Anterior cingulate cortex (tissue), 58 donors: ENCODE results near the gene ADAM17.
"Not testable (repeated sequence)": the region's sequence is repeated elsewhere in the genome, so short reads cannot be mapped to it uniquely, and the experiment has no call there.

ENCODE experiments used
- DNase-seq, 58 donors: peaks; one replicate each; lab custom pipeline; 2025; lab: John Stamatoyannopoulos, UW

The ADAM17 gene

GRCh38 chr2:9570182-9571060, 14.8 kb upstream of the ADAM17 start:
- no peak for DNase-seq

- DNase-seq: peak in 32 of 58 donors; percentile 3 to 63 (median 24)
Measured at GRCh38 chr2:9565436-9566153, 10.0 kb upstream of the ADAM17 start.

GRCh38 chr2:9560628-9561027, 5.0 kb upstream of the ADAM17 start:
- no peak for DNase-seq

GRCh38 chr2:9558948-9559381, 3.3 kb upstream of the ADAM17 start:
- DNase-seq: no peak

- DNase-seq: peak in 6 of 58 donors; percentile 49 to 63 (median 53)
Measured at GRCh38 chr2:9556121-9556743, 602 bp upstream of the ADAM17 start.

GRCh38 chr2:9554921-9555296, 721 bp downstream of the ADAM17 start:
- DNase-seq: peak in 7 of 58 donors; percentile 9 to 65 (median 48)

- DNase-seq: no peak
Measured at GRCh38 chr2:9552219-9553178, 3.1 kb downstream of the ADAM17 start.

- not testable (repeated sequence) for DNase-seq
Measured at GRCh38 chr2:9550859-9551391, 4.7 kb downstream of the ADAM17 start.

- no peak for DNase-seq
Measured at GRCh38 chr2:9549420-9549819, 6.2 kb downstream of the ADAM17 start.

- DNase-seq: no peak
Measured at GRCh38 chr2:9548506-9548905, 7.1 kb downstream of the ADAM17 start.

GRCh38 chr2:9547262-9547991, 8.2 kb downstream of the ADAM17 start:
- DNase-seq: no peak

- no peak for DNase-seq
Measured at GRCh38 chr2:9545502-9545901, 10.1 kb downstream of the ADAM17 start.

GRCh38 chr2:9543557-9543956, 12.1 kb downstream of the ADAM17 start:
- no peak for DNase-seq

GRCh38 chr2:9539531-9539930, 16.1 kb downstream of the ADAM17 start:
- DNase-seq: no peak

GRCh38 chr2:9538000-9538507, 17.6 kb downstream of the ADAM17 start:
- peak in 1 of 58 donors; percentile 41 for DNase-seq

- no peak for DNase-seq
Measured at GRCh38 chr2:9536504-9536903, 19.1 kb downstream of the ADAM17 start.

- no peak for DNase-seq
Measured at GRCh38 chr2:9535177-9535576, 20.5 kb downstream of the ADAM17 start.

GRCh38 chr2:9533663-9534062, 22.0 kb downstream of the ADAM17 start:
- DNase-seq: no peak

- DNase-seq: no peak
Measured at GRCh38 chr2:9532421-9532820, 23.2 kb downstream of the ADAM17 start.
